Epithelial cell of proximal tubule (primary cell): Measurements from ENCODE around the gene DCAF8L2. TPM values are rescaled to one million over a fixed set of nuclear protein-coding genes. Genes with fewer than 3 reads are reported as not detected.
"Not testable (repeated sequence)": the region's sequence is repeated elsewhere in the genome, so short reads cannot be mapped to it uniquely, and the experiment has no call there.

Experiments
- DNase-seq: peaks from one replicate; pipeline ENCODE4 v3.0.0-alpha.2; 2011; ENCODE audit warnings: low read depth
- H3K4me3 ChIP-seq: 2 replicates; pipeline ENCODE4 v1.5.1; 2011; ENCODE audit warnings: low read depth, mild to moderate bottlenecking, low read length
- CTCF ChIP-seq: conservative IDR thresholded peaks from 2 replicates; pipeline ENCODE4 v1.5.1; 2012; ENCODE audit warnings: low read depth, mild to moderate bottlenecking, low read length
- total RNA-seq: library from RNA; depleted of rRNA; stranded (reverse); fragments of >200 nt; gene quantifications from 2 replicates; pipeline ENCODE4 v1.2.3, GENCODE V29; 2015

Gene DCAF8L2
- total RNA-seq, 1 donor from 2014 or later: not detected

- DNase-seq: no peak
- no peak overlapping the region for H3K4me3 ChIP-seq
- TF ChIP-seq CTCF: no peak
Measured at GRCh38 chrX:27746516-27746915, 156.4 kb downstream of the DCAF8L2 start.

GRCh38 chrX:27750298-27750697 is 160.2 kb downstream of the DCAF8L2 start:
- not testable (repeated sequence) for DNase-seq, H3K4me3 ChIP-seq

GRCh38 chrX:27751976-27752375 is 161.8 kb downstream of the DCAF8L2 start:
- TF ChIP-seq CTCF: no peak
- DNase-seq: no peak
- H3K4me3 ChIP-seq: no peak overlapping the region

- DNase-seq: no peak
- TF ChIP-seq CTCF: no peak
- H3K4me3 ChIP-seq: no peak overlapping the region
Measured at GRCh38 chrX:27765718-27766117, 175.6 kb downstream of the DCAF8L2 start.

GRCh38 chrX:27767387-27767786 is 177.2 kb downstream of the DCAF8L2 start:
- TF ChIP-seq CTCF: no peak
- H3K4me3 ChIP-seq: no peak overlapping the region
- no peak for DNase-seq

- DNase-seq: no peak
- H3K4me3 ChIP-seq: no peak overlapping the region
- TF ChIP-seq CTCF: no peak
Measured at GRCh38 chrX:27775984-27776383, 185.8 kb downstream of the DCAF8L2 start.

GRCh38 chrX:27796640-27797257 is 206.6 kb downstream of the DCAF8L2 start:
- H3K4me3 ChIP-seq: no peak overlapping the region
- TF ChIP-seq CTCF: no peak
- DNase-seq: no peak

- DNase-seq: no peak
- H3K4me3 ChIP-seq: no peak overlapping the region
- no peak for TF ChIP-seq CTCF
Measured at GRCh38 chrX:27797575-27797974, 207.4 kb downstream of the DCAF8L2 start.
